ENCODE results near the gene SLC22A2.

SLC22A2 gene

DNA sequence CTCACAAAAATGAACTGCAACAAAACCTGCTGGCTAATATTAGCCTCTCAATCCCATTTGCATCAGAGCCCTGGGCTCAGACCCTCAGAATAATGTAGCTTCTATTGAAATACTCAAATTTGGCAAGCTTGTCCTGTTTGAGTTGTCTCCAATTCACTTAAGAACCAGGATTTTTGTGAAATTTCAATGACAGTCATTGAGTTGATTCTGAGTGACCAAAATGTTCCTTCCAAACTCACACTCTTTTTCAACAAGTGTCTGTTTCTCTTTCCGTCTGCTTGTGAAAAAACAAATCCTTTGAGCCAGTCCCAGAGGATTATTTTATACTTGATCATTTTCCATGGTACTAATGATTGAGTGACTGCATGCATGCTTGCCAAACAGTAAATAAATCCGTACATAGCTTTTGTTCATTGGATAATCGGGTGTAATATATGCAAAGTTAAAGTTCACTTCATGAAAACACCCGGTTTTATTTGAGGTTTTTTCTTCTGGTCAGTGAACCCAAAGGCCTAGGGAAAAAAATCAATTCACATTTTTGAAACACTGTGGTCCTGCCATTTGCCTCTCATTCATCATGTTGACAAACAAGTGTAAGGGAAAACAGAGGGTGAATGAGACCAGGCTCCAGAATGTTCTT lies 16.4 kb upstream of the SLC22A2 start:
- Histone ChIP-seq H3K36me3 (ENCODE audit: control insufficient read depth in 1 of 2, insufficient read depth in 2 of 2, low read length in 2 of 2) (no peaks in the 10 kb centered on the region), H2AK5ac (ENCODE audit: low read length) (no peak overlapping the region), H4K91ac (ENCODE audit: low read depth, low read length) (no peak overlapping the region), H4K8ac (ENCODE audit: low read depth, low read length) (no peak overlapping the region), H3K9ac (ENCODE audit: low read length) (no peak overlapping the region), H3K4me1 (ENCODE audit: control insufficient read depth in 1 of 2, insufficient read depth in 2 of 2, low read length in 2 of 2) (no peaks in the 10 kb centered on the region), H3K4me2 (ENCODE audit: low read length) (no peak overlapping the region), H3K27me3 (ENCODE audit: insufficient read depth, low read length) (no peaks in the 10 kb centered on the region), H3K79me2 (ENCODE audit: control insufficient read depth, insufficient read depth, low read length, poor library complexity) (no peaks in the 10 kb centered on the region), H3K4me3 (ENCODE audit: low read depth, low read length) (no peak overlapping the region), H4K12ac (ENCODE audit: low read depth, low read length) (no peak overlapping the region), H2BK12ac (ENCODE audit: low read length) (no peak overlapping the region), H2BK120ac (ENCODE audit: insufficient read depth, low read length, poor library complexity) (no peak overlapping the region), H3K23ac (ENCODE audit: low read length) (no peak overlapping the region), H3K27ac (ENCODE audit: low read depth, low read length) (no peak overlapping the region), H2AFZ (ENCODE audit: insufficient read depth, low read length, poor library complexity) (no peak overlapping the region), H3K4ac (ENCODE audit: low read depth, low read length) (no peak overlapping the region), H3K14ac (ENCODE audit: low read length) (no peak overlapping the region), H3K9me3 (ENCODE audit: insufficient read depth, low read depth, low read length) (no peaks in the 10 kb centered on the region), H3K18ac (ENCODE audit: low read length) (no peak overlapping the region), H3K79me1 (ENCODE audit: low read length) (no peaks in the 10 kb centered on the region), H2BK5ac (ENCODE audit: low read depth, low read length, poor library complexity) (no peak overlapping the region)
- DNase-seq, result no peak
- no CpG with 5 or more reads among the region's 4 CpGs for WGBS (ENCODE audit: extremely low coverage, insufficient coverage, insufficient read length)

- H3K4me1 ChIP-seq (ENCODE audit: control insufficient read depth in 1 of 2, insufficient read depth in 2 of 2, low read length in 2 of 2), result no peaks in the 10 kb centered on the region
- H3K27ac ChIP-seq (ENCODE audit: low read depth, low read length), result no peak overlapping the region
- H4K8ac ChIP-seq (ENCODE audit: low read depth, low read length), result no peak overlapping the region
- no peak overlapping the region for H3K4ac ChIP-seq (ENCODE audit: low read depth, low read length)
- no peak overlapping the region for H4K91ac ChIP-seq (ENCODE audit: low read depth, low read length)
- H2BK12ac ChIP-seq (ENCODE audit: low read length), result no peak overlapping the region
- no peak overlapping the region for H2BK120ac ChIP-seq (ENCODE audit: insufficient read depth, low read length, poor library complexity)
- DNase-seq, result no peak
- H2AFZ ChIP-seq (ENCODE audit: insufficient read depth, low read length, poor library complexity), result no peak overlapping the region
- H2AK5ac ChIP-seq (ENCODE audit: low read length), result no peak overlapping the region
- no CpG with 5 or more reads among the region's 5 CpGs for WGBS (ENCODE audit: extremely low coverage, insufficient coverage, insufficient read length)
- no peak overlapping the region for H3K4me2 ChIP-seq (ENCODE audit: low read length)
- no peak overlapping the region for H3K18ac ChIP-seq (ENCODE audit: low read length)
- H3K14ac ChIP-seq (ENCODE audit: low read length), result no peak overlapping the region
- H3K4me3 ChIP-seq (ENCODE audit: low read depth, low read length), result no peak overlapping the region
- no peaks in the 10 kb centered on the region for H3K79me1 ChIP-seq (ENCODE audit: low read length)
- no peaks in the 10 kb centered on the region for H3K27me3 ChIP-seq (ENCODE audit: insufficient read depth, low read length)
- no peaks in the 10 kb centered on the region for H3K79me2 ChIP-seq (ENCODE audit: control insufficient read depth, insufficient read depth, low read length, poor library complexity)
- H3K23ac ChIP-seq (ENCODE audit: low read length), result no peak overlapping the region
- no peak overlapping the region for H4K12ac ChIP-seq (ENCODE audit: low read depth, low read length)
- no peak overlapping the region for H3K9ac ChIP-seq (ENCODE audit: low read length)
- H3K36me3 ChIP-seq (ENCODE audit: control insufficient read depth in 1 of 2, insufficient read depth in 2 of 2, low read length in 2 of 2), result no peaks in the 10 kb centered on the region
- H3K9me3 ChIP-seq (ENCODE audit: insufficient read depth, low read depth, low read length), result no peaks in the 10 kb centered on the region
- no peak overlapping the region for H2BK5ac ChIP-seq (ENCODE audit: low read depth, low read length, poor library complexity)
Measured at GRCh38 chr6:160273750-160274149, 15.1 kb upstream of the SLC22A2 start.

- Histone ChIP-seq H3K36me3 (ENCODE audit: control insufficient read depth in 1 of 2, insufficient read depth in 2 of 2, low read length in 2 of 2) (no peaks in the 10 kb centered on the region), H3K4me1 (ENCODE audit: control insufficient read depth in 1 of 2, insufficient read depth in 2 of 2, low read length in 2 of 2) (no peaks in the 10 kb centered on the region), H3K79me2 (ENCODE audit: control insufficient read depth, insufficient read depth, low read length, poor library complexity) (no peaks in the 10 kb centered on the region), H3K9me3 (ENCODE audit: insufficient read depth, low read depth, low read length) (no peaks in the 10 kb centered on the region), H3K79me1 (ENCODE audit: low read length) (no peaks in the 10 kb centered on the region), H4K91ac (ENCODE audit: low read depth, low read length) (no peak overlapping the region), H2AK5ac (ENCODE audit: low read length) (no peak overlapping the region), H3K18ac (ENCODE audit: low read length) (no peak overlapping the region), H2BK120ac (ENCODE audit: insufficient read depth, low read length, poor library complexity) (no peak overlapping the region), H2BK5ac (ENCODE audit: low read depth, low read length, poor library complexity) (no peak overlapping the region), H2BK12ac (ENCODE audit: low read length) (no peak overlapping the region), H3K9ac (ENCODE audit: low read length) (no peak overlapping the region), H4K8ac (ENCODE audit: low read depth, low read length) (no peak overlapping the region), H3K4ac (ENCODE audit: low read depth, low read length) (no peak overlapping the region), H3K4me2 (ENCODE audit: low read length) (no peak overlapping the region), H3K27me3 (ENCODE audit: insufficient read depth, low read length) (no peaks in the 10 kb centered on the region), H3K4me3 (ENCODE audit: low read depth, low read length) (no peak overlapping the region), H3K14ac (ENCODE audit: low read length) (no peak overlapping the region), H2AFZ (ENCODE audit: insufficient read depth, low read length, poor library complexity) (no peak overlapping the region), H3K23ac (ENCODE audit: low read length) (no peak overlapping the region), H4K12ac (ENCODE audit: low read depth, low read length) (no peak overlapping the region), H3K27ac (ENCODE audit: low read depth, low read length) (no peak overlapping the region)
- DNase-seq, result no peak
Measured at GRCh38 chr6:160273196-160273595, 14.6 kb upstream of the SLC22A2 start.

DNA sequence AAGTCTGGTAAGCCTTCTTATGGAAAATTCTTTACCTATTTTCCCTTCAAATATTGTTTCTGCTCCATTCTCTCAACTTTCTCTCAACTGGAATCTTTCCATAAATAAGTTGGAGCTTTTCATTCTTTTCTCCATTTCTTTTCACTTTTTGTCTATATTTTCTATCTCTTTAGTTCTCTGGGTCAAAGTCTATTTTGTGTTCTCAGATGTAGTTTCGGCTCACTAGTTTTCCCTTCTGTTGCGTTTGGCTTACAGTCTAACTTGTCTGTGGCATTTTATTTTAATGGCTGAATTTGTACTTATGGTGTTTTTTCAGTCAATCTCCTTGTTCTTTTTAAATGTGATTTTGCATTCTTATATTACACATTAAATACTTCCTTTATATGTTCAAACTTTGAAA lies 14.1 kb upstream of the SLC22A2 start:
- Histone ChIP-seq H3K27me3 (ENCODE audit: insufficient read depth, low read length) (no peaks in the 10 kb centered on the region), H4K91ac (ENCODE audit: low read depth, low read length) (no peak overlapping the region)
- no CpG with 5 or more reads among the region's 2 CpGs for WGBS (ENCODE audit: extremely low coverage, insufficient coverage, insufficient read length)

More for the DNA sequence above, 14.1 kb upstream of the SLC22A2 start:
- Histone ChIP-seq H3K79me2 (ENCODE audit: control insufficient read depth, insufficient read depth, low read length, poor library complexity) (no peaks in the 10 kb centered on the region), H2BK120ac (ENCODE audit: insufficient read depth, low read length, poor library complexity) (no peak overlapping the region), H3K18ac (ENCODE audit: low read length) (no peak overlapping the region), H3K79me1 (ENCODE audit: low read length) (no peaks in the 10 kb centered on the region), H2BK12ac (ENCODE audit: low read length) (no peak overlapping the region), H2AK5ac (ENCODE audit: low read length) (no peak overlapping the region), H3K23ac (ENCODE audit: low read length) (no peak overlapping the region), H4K12ac (ENCODE audit: low read depth, low read length) (no peak overlapping the region), H2AFZ (ENCODE audit: insufficient read depth, low read length, poor library complexity) (no peak overlapping the region), H4K8ac (ENCODE audit: low read depth, low read length) (no peak overlapping the region), H3K9ac (ENCODE audit: low read length) (no peak overlapping the region), H3K4me3 (ENCODE audit: low read depth, low read length) (no peak overlapping the region), H3K14ac (ENCODE audit: low read length) (no peak overlapping the region), H2BK5ac (ENCODE audit: low read depth, low read length, poor library complexity) (no peak overlapping the region), H3K27ac (ENCODE audit: low read depth, low read length) (no peak overlapping the region), H3K4me1 (ENCODE audit: control insufficient read depth in 1 of 2, insufficient read depth in 2 of 2, low read length in 2 of 2) (no peaks in the 10 kb centered on the region), H3K4me2 (ENCODE audit: low read length) (no peak overlapping the region), H3K9me3 (ENCODE audit: insufficient read depth, low read depth, low read length) (no peaks in the 10 kb centered on the region), H3K36me3 (ENCODE audit: control insufficient read depth in 1 of 2, insufficient read depth in 2 of 2, low read length in 2 of 2) (no peaks in the 10 kb centered on the region), H3K4ac (ENCODE audit: low read depth, low read length) (no peak overlapping the region)
- no peak for DNase-seq
